ENCODE results near the gene UQCRH.
A peak's percentile ranks its signal among the peaks of the same experiment; 100 is the strongest.
"Not testable (repeated sequence)": the region's sequence is repeated elsewhere in the genome, so short reads cannot be mapped to it uniquely, and the experiment has no call there.

The UQCRH gene

GRCh38 chr1:46298387-46298786, 5.1 kb upstream of the UQCRH start:
- DNase-seq (ENCODE audit: low read depth in 2 of 3, low spot score in 1 of 3), result no peak

- DNase-seq (ENCODE audit: low read depth in 2 of 3, low spot score in 1 of 3), result no peak
Measured at GRCh38 chr1:46300673-46301405, 2.7 kb upstream of the UQCRH start.

DNA sequence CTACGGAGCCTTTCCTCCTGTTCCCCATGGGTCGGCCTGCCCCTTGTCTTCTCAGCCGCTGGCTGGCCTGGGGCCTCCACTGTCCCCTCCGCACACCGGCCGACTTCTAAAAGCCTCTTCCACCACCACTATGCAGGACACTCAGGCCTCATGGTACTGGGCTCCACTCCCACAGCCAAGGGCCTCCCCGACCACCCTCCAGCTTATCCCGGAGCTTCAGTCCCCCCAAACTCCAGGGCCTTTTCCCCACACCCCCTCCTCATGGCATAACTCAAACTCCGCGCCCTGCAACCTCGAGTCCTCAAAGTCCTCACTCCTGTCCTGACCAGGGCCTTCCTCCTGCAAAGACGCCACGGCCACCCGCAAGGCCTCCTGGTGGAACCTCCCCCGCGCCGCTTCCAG, 2.1 kb upstream of the UQCRH start:
- no peak for DNase-seq (ENCODE audit: low read depth in 2 of 3, low spot score in 1 of 3)

- DNase-seq (ENCODE audit: low read depth in 2 of 3, low spot score in 1 of 3), result peak; percentile 24 to 39 (median 25)
Measured at GRCh38 chr1:46301808-46302640, 1.5 kb upstream of the UQCRH start.

DNA sequence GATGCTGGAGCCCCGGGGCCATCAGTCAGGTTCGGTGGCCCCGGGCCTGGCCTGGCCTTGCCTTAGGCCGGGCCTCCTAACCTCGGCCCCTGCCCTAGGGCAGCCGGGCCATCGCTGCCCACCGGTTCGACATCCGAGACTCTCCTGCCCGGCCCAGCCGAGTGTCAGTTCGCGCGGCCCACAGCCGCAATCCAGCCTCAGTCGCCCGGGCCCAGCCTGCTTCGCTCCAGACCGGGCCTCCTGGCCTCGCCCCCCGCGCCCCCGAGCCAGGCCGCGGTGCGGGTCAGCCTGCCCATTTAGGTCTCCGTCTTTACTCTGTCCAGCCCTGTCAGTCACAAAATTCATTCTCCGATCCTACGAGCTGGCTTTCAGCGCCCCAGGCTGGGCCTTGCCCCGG, 859 bp upstream of the UQCRH start:
- DNase-seq (ENCODE audit: low read depth in 2 of 3, low spot score in 1 of 3), result peak in 1 of 3 donors; percentile 13

DNA sequence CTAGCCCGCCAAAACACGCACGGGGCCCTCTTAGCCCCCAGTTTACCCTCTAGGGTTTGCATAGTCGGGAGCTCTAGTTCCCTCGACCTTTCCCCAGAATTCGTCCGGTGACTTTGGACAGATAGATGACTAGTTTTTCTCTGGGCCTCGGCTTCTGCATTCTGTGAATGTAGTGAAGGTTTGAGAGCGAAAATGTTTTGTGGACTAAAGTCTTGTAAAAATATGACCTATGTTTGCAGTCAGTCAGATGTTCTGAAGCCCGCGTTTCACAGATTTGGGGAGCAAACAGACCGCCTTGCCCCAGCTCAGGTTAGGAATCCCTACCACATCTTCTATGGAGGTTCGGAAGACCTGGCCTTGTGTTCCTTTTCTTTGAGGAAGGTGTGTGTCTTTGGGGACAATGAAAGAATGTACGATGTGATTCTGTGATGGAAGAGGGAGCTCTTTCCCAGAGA, 401 bp downstream of the UQCRH start:
- no peak for DNase-seq (ENCODE audit: low read depth in 2 of 3, low spot score in 1 of 3)

GRCh38 chr1:46306159-46306530, 2.6 kb downstream of the UQCRH start:
- DNase-seq (ENCODE audit: low read depth in 2 of 3, low spot score in 1 of 3), result no peak

DNA sequence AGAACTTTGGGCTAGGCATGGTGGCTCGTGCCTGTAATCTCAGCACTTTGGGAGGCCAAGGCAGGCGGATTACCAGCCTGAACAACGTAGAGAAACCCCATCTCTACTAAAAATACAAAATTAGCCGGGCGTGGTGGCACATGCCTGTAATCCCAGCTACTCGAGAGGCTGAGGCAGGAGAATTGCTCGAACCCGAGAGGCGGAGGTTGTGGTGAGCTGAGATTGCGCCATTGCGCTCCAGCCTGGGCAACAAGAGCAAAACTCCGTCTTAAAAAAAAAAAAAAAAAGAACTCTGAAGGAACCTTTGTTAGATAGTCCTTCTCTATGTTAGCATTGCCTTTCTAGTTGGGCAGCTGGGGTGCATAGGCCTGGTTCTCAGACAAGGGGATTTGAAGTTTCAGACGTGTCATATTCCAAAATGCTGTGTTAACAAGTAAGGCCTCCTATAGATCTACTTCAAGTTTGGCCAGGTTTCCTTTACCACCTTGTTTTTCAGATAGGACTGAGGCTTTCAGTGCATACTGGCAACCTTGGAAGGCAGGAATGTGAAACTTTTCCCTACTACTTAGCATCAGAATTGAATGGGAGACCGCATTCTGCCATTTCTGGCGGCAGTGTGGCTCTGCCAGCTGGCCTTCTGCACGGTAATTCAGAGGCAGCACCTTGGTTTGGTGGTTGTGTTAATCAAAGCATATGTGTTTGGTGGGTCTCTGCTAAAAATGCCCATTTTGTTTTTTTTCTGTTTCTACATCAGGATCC, 6.1 kb downstream of the UQCRH start:
- DNase-seq (ENCODE audit: low read depth in 2 of 3, low spot score in 1 of 3), result no peak

DNA sequence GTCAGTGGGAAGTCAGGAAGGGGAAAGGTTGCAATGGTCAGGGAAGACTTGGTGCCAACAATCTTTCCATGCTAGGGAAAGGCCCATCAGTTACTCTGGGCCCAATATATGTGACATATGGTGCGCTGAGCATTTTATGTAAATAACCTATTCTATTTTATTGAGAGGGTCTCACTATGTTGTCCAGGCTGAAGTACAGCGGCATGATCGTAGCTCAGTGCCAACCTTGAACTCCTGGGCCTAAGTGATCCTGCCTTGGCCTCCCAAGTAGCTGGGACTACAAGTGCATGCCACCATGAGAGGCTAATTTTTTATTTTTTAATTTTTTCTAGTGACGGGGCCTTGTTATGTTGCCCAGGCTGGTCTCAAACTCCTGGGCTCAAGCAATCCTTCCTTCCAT, 6.8 kb downstream of the UQCRH start:
- no peak for DNase-seq (ENCODE audit: low read depth in 2 of 3, low spot score in 1 of 3)

- no peak for DNase-seq (ENCODE audit: low read depth in 2 of 3, low spot score in 1 of 3)
Measured at GRCh38 chr1:46315669-46316403, 12.3 kb downstream of the UQCRH start.

DNA sequence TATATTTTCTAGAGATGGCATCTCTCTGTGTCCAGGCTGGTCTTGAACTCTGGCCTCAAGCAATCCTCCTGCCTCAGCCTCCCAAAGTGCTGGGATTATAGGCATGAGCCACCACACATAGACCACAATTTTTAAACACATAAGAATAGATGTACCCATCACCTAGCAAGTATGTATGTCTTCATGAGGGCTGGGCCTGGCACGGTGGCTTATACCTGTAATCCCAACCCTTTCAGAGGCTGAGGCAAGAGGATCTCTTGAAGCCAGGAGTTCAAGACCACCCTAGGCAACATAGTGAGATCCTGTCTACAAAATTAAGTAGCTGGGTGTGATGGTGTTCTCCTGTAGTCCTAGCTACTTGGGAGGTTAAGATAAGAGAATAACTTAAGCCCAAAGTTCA, 13.8 kb downstream of the UQCRH start:
- DNase-seq (ENCODE audit: low read depth in 2 of 3, low spot score in 1 of 3), result no peak

- DNase-seq (ENCODE audit: low read depth in 2 of 3, low spot score in 1 of 3), result not testable (repeated sequence)
Measured at GRCh38 chr1:46319301-46319700, 15.8 kb downstream of the UQCRH start.

DNA sequence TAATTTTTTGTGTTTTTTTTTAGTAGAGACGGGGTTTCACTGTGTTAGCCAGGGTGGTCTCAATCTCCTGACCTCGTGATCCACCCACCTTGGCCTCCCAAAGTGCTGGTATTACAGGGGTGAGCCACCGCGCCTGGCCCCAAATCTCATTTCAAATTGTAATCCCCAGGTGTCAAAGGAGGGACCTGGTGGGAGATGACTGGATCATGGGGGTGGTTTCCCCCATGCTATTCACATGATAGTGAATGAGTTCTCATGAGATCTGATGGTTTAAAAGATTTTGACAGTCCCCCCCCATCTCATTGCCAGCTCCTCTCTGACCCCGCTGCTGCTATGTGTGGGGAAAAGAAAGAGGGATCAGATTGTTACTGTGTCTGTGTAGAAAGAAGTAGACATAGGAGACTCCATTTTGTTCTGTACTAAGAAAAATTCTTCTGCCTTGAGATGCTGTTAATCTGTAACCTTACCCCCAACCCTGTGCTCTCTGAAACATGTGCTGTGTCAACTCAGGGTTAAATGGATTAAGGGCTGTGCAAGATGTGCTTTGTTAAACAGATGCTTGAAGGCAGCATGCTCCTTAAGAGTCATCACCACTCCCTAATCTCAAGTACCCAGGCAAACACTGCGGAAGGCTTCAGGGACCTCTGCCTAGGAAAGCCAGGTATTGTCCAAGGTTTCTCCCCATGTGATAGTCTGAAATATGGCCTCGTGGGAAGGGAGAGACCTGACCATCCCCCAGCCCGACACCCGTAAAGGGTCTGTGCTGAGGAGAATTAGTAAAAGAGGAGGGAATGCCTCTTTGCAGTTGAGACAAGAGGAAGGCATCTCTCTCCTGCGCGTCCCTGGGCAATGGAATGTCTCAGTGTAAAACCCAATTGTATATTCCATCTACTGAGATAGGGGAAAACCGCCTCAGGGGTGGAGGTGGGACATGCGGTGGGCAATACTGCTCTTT, 16.7 kb downstream of the UQCRH start:
- DNase-seq (ENCODE audit: low read depth in 2 of 3, low spot score in 1 of 3), result not testable (repeated sequence)

- not testable (repeated sequence) for DNase-seq (ENCODE audit: low read depth in 2 of 3, low spot score in 1 of 3)
Measured at GRCh38 chr1:46322191-46322590, 18.7 kb downstream of the UQCRH start.

DNA sequence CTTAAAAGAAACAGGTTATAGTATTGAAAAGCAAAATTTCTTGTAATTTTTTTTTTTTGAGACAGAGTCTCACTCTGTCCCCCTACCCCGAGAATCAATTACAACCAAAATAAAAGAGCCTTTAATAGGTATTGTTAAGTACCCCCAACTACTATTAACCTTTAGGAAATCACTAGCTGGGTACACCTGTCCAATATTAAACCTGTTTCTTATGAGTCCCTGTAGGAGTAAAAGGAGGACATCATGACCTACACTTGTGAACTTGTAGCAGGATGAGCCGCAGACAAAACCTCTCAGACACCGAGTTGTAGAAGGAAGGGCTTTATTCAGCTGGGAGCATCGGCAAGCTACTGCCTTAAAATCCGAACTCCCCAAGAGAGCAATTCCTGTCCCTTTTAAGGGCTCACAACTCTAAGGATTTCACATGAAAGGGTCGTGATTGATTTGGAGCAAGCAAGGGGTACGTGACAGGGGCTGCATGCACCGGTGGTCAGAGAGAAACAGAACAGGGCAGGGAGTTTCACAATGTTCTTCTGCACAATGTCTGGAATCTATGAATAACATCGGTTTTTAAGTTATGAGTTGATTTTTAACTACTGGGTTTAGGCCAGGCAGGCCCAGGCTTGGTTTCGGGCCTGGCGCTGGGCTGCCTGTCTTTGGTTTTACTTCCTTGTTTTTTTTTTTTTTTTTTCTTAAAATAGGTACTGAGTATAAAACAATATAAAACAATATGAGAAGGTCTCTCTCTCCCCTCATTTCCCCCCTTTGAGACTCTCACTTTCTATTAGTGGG, 22.0 kb downstream of the UQCRH start:
- DNase-seq (ENCODE audit: low read depth in 2 of 3, low spot score in 1 of 3), result not testable (repeated sequence)

DNA sequence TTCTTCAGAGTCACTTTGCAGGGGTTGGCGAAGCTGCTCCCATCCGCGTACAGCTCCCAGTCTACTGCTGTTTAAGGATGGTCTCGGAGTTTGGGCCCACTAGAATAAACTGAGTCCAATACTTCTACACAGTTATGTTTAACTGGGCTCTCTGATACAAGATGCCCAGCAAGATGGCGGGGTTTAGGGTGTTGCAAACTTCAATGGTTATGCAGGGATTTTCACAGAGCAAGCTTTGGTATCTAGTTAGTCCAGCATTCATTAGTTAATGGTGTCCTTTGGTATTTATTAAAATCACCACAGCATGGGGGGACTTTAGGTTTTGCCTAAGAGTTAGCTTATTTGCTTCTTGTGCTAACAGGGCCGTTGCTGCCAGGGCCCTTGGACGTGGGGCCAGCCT, 24.7 kb downstream of the UQCRH start:
- not testable (repeated sequence) for DNase-seq (ENCODE audit: low read depth in 2 of 3, low spot score in 1 of 3)

DNA sequence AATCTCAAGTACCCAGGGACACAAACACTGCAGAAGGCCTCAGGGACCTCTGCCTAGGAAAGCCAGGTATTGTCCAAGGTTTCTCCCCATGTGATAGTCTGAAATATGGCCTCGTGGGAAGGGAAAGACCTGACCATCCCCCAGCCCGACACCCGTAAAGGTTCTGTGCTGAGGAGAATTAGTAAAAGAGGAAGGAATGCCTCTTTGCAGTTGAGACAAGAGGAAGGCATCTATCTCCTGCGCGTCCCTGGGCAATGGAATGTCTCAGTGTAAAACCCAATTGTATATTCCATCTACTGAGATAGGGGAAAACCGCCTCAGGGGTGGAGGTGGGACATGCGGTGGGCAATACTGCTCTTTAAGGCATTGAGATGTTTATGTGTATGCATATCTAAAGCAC, 26.3 kb downstream of the UQCRH start:
- DNase-seq (ENCODE audit: low read depth in 2 of 3, low spot score in 1 of 3), result not testable (repeated sequence)

GRCh38 chr1:46330381-46330780, 26.9 kb downstream of the UQCRH start:
- DNase-seq (ENCODE audit: low read depth in 2 of 3, low spot score in 1 of 3), result not testable (repeated sequence)
